Pons (tissue), 1 donor: ENCODE results near the gene SLC39A8.

ENCODE experiments used
- DNase-seq: peaks from one replicate; pipeline ENCODE4 v3.0.0-alpha.2; 2016; ENCODE audit warnings: low spot score

Gene SLC39A8

GRCh38 chr4:102230194-102230593 lies 115.1 kb downstream of the SLC39A8 start:
- DNase-seq, result no peak

GRCh38 chr4:102227388-102227787 lies 117.9 kb downstream of the SLC39A8 start:
- no peak for DNase-seq

- no peak for DNase-seq
Measured at GRCh38 chr4:102223461-102223860, 121.8 kb downstream of the SLC39A8 start.

- no peak for DNase-seq
Measured at GRCh38 chr4:102222838-102223409, 122.4 kb downstream of the SLC39A8 start.

- DNase-seq, result no peak
Measured at GRCh38 chr4:102219129-102219528, 126.2 kb downstream of the SLC39A8 start.

GRCh38 chr4:102218656-102219055 lies 126.6 kb downstream of the SLC39A8 start:
- no peak for DNase-seq

GRCh38 chr4:102217775-102218355 lies 127.4 kb downstream of the SLC39A8 start:
- DNase-seq, result no peak

- DNase-seq, result no peak
Measured at GRCh38 chr4:102217345-102217744, 127.9 kb downstream of the SLC39A8 start.

GRCh38 chr4:102216666-102217065 lies 128.6 kb downstream of the SLC39A8 start:
- no peak for DNase-seq

- DNase-seq, result no peak
Measured at GRCh38 chr4:102213031-102213430, 132.3 kb downstream of the SLC39A8 start.
